GM12873 (cell line): ENCODE data around the gene RPS6KA2.

Source experiments
- TF ChIP-seq, protein P1 (sequence below): IDR thresholded peaks from 2 replicates; pipeline ENCODE4 v1.5.1; 2012; ENCODE audit warnings: low read depth, mild to moderate bottlenecking, moderate library complexity, low read length, control low read depth; ENCODE audit not compliant: insufficient read depth; ENCODE audit errors: missing control alignments

RPS6KA2 gene

DNA sequence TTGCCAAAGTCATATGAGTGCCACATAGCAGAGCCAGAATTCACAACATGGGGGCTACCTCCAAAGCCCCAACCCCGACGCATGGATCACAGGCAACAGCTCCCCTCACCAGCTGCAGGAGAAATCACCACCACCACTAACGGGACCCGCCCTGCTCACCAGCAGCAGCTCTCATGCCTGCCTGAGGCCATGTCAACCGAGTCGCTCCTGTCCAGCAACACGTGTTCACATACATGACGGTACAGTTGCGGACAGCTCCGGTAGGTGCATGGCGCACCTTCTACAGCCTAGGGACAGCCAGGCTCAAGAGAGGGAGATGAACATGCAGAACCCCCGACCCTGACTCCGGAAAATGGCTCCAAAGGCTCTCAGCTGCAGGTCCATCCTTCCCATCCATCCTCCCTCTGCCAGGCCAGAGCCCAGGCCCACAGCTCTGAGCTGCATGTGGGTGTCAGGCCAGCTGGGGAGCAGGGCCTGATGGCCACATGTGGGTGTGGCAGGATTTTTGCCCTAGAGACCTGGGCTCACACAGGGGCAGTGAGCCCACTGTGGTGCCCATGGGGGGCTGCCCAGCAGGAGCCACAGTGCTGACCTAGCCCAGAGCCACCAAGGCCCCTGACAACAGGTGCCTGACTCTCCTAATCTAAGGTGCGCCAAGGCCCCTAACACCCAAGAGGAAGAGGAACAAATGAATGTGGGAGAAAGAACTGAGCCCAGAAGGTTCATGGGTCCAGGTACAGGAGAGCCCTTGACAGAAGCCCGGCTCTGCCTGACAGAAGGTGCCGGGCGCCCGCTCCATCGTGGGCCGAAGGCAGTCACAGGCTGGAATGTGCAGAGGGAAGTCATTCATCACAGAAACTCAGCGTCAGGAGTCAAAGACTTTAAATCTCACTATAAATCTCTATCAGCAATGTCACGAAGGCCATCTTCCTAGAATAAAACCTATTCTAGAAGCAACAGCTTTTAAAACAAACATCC lies 10.5 kb downstream of the RPS6KA2 start:
- TF ChIP-seq, protein P1, sequence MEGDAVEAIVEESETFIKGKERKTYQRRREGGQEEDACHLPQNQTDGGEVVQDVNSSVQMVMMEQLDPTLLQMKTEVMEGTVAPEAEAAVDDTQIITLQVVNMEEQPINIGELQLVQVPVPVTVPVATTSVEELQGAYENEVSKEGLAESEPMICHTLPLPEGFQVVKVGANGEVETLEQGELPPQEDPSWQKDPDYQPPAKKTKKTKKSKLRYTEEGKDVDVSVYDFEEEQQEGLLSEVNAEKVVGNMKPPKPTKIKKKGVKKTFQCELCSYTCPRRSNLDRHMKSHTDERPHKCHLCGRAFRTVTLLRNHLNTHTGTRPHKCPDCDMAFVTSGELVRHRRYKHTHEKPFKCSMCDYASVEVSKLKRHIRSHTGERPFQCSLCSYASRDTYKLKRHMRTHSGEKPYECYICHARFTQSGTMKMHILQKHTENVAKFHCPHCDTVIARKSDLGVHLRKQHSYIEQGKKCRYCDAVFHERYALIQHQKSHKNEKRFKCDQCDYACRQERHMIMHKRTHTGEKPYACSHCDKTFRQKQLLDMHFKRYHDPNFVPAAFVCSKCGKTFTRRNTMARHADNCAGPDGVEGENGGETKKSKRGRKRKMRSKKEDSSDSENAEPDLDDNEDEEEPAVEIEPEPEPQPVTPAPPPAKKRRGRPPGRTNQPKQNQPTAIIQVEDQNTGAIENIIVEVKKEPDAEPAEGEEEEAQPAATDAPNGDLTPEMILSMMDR, result no peak

DNA sequence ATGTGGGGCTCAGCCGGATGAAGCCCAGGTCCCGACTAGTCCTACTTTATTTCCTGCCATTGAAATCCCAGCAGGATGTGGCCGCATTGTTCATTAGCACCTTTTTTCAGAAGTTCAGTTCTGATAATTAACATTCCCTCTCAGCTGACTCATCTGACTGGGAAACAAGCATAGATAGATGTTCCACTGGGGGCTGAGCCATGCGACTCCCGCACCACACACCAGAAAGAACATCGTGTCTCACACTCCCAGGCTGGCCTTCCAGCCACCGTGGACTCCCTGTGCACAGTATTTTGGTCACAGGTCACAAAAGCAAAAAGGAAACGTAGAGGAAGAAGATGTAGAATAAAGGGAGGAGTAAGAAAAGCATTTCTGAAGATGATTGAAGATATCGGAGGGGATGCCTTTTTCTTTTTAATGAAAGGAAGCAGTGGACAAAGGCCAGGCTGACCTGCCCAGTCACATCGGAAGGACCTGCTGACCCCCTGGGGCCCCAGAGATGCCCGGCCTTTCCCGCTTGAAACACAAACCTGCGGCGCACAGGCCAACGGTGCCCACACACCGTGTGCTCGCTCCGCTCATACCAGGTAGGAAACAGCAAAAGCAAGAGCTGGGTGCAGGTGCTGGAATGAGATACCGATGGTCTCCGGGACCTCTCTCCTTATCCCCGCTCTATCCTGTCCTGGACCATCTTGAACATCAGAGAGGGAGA lies 11.8 kb downstream of the RPS6KA2 start:
- TF ChIP-seq, protein P1, result no peak

DNA sequence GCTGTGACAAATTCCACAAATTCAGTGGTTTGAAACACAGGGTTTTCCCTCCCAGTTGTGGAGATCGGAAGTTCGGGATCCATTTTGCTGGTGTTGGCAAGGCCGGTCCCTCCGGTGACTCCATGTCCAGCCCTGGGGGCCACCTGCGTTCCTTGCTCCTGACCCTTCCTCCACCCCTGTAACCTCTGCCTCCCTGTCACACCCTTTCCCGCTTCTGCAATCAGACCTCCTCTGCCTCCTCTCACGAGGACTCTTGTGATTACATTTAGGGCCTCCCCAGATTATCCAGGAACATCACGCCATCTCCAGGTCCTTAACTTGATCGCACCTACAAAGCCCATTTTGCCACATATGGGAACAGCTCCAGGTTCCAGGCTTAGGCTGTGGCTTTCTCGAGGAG lies 12.5 kb downstream of the RPS6KA2 start:
- TF ChIP-seq, protein P1, result no peak

DNA sequence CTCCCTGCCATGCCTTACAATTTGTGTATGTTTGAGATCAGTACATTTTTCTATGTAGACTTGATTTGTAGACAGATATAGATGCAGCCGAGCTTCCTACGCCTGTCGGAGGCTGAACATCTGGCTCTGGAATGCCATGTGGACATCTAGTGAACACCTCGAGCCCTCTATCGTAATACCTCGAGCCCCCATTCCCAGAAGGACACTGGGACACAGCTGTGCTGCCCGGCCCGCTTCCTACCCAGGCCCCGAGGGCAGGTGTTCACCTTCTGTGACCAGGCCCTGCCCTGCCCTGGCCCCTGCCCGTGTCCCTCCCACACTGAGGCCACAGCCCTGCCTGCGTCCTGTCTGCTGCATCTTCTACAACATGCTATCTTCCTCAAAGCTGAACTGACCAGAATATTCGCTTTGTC lies 12.9 kb downstream of the RPS6KA2 start:
- TF ChIP-seq, protein P1, result no peak

DNA sequence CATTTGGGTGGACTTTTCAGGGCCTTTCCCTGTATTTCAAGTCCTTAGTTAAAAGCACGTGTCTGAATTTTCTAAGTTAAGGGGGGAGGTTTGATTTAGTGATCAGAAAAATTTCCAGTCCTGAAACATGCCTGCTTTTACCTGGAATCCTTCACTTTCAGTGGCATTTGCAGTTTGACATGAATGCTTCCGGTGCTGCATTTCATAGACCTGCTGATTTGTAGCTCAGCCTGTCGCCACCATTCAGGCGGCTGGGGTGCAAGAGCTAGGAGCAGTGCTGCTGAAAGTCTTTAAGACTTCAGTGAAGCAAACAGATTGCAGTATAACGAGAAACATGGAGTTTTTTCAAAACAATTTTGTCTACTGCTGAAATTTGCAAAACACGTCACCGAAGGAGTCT lies 14.0 kb downstream of the RPS6KA2 start:
- TF ChIP-seq, protein P1, result no peak

DNA sequence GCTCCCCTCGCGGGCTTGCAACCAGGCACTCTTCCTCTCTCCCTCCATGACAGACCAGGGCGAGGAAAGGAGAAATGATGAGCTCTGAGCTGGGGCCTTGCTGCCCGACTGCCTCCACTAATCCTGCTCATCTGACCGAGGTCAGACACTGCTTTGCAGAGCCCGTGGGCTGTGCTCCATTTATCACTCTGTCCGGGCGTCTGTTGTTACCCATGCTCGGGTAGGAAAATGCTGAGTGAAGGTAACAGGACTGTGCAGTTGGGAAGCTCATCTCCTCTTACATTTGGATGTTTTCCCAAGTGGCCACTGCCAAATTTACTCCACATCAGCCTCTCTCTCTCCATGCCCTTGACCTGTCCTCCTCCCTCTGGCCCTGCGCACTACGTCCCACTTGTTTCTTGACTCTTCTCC lies 14.6 kb downstream of the RPS6KA2 start:
- TF ChIP-seq, protein P1, result no peak

DNA sequence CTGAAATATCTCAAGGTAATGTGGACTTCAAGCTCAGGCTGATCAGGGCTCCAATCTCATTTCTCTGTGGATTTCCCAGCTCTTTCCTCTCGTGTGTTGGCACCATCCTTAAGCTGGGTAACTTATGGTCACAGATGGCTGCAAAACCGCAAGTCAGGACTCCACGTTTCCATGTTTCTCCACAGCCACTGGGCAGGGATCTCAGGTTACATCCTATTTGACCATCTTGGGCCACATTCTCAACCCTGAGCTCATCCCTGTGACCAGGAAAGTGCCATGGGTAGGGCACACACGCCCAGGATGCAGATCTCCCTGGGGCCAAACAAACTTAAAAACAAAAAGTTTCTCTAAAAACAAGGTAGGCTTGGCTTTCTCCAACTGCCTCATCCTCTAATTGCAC lies 15.4 kb downstream of the RPS6KA2 start:
- TF ChIP-seq, protein P1, result no peak
